Fibroblast of skin of left quadriceps (primary cell): ENCODE measurements around the gene GREB1L.
"Not testable (repeated sequence)": the region's sequence is repeated elsewhere in the genome, so short reads cannot be mapped to it uniquely, and the experiment has no call there.

Experiments
- DNase-seq, 2 experiments: peaks; one replicate each; pipeline ENCODE4 v3.0.0-alpha.2; 2013; ENCODE audit warnings: low read depth in 2 of 2

Gene GREB1L

DNA sequence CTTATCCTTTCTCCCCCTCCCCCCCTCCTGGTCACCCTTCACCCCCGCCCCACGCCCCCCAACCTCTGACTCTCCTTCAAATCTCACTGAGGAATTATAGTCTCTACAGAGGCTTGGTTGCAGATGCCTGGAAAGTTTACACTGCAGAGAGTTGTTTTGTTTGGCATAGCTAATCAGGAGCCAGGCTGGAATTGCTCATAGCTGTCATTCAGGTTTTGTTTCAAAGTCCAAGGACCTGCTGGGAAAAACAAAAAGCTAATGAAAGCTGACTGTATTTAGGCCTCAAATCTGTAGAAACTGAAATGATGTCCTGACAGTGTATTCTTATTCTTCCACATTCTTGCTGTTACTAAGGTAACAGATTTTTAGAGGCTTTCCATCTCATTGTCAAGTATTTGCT, 22.6 kb downstream of the GREB1L start:
- no peak for DNase-seq

DNA sequence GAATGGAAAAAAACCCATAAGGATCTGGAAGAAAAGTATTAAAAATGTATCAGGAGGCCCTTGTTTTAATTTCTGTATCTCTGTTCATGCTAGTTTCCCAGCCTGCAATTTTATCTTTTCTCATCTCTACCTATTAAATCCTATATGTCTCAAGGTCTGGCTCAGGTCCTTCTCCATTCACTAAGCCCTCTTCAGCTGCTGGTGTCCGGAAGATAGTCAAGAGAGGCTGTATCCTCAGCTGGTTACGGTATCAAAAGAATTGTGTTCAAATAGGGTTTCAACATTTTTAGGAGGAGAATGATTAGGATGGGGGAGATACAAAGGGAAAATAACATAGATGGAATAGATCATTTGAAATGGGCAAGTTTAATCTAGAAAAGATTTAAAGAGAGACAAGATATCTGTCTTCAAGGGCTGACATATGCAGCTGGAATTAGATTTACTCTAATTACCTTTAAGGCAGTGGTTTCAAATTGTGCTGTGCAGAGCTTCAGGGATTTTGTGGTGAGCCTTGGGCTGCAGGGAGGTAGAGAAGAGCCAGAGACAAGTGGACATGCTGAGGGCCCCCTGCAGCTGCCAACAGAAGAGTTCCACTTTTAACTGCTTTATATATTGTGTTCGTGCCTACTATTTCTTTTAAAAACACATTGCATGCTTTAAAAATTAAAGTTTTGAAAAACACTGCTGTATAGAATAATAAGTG, 24.1 kb downstream of the GREB1L start:
- no peak for DNase-seq

GRCh38 chr18:21267400-21267799, 25.4 kb downstream of the GREB1L start:
- DNase-seq, result no peak

DNA sequence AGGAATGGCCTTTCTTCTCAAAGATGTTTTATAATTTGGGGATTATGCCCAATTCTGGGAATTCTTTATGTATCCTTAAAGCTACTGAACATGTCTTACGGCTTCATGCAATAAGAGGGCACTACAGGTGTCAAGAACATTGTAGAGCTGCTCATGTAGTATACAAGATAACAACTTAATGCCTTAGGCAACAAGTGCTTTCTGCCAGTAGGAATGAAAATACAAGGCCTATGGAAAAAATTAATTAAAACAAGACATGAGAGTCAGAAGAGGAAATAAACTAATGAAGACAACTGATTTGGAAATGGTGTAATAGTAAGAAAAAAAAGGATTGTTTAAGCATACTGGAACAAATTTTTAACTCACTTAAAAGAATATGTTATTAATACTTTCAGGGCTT, 27.3 kb downstream of the GREB1L start:
- no peak for DNase-seq

GRCh38 chr18:21270453-21270852, 28.4 kb downstream of the GREB1L start:
- no peak for DNase-seq

- no peak for DNase-seq
These were observed 30.1 kb downstream of the GREB1L start for GRCh38 chr18:21272016-21272579.

DNA sequence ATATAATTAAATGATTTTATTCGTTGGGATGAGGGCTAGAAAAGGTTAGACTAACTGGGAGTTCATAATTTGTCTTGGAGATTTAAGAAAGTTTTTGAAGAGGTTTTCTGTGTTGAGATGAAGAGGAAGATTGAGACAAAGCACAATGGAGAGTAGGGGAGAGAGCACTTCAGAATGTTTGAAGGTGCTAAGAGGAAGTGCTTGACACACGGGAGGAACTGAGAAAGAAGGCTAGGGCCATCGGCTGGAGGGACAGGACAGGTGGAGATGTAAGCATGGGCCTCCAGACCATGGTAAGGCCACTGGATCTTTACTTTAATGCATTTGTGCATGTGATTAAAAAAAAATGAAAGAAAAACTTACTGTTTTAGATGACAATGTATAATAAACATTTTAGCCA, 31.5 kb downstream of the GREB1L start:
- no peak for DNase-seq

GRCh38 chr18:21275645-21276044, 33.6 kb downstream of the GREB1L start:
- DNase-seq, result no peak

GRCh38 chr18:21277578-21277977, 35.5 kb downstream of the GREB1L start:
- DNase-seq, result no peak

- not testable (repeated sequence) for DNase-seq
These were observed 36.2 kb downstream of the GREB1L start for GRCh38 chr18:21278218-21278617.

DNA sequence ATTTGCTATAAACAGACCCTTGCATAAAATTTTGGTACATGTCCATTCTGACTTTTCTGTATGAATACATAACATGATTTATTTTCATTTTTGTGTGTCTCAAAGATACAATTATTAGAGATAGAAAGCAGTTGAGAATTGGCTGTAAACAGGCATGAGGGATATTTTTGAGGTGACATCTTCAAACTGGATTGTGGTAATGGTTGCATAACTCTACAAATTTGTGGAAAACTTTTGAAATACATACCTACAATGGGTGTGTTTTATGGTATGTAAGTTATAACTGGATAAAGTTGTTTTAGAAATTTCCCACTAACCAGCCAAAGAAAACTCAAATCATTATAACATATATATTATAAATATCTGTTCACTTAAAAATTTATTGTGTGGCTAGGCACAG, 39.6 kb downstream of the GREB1L start:
- no peak for DNase-seq

- no peak for DNase-seq
These were observed 42.5 kb downstream of the GREB1L start for GRCh38 chr18:21284540-21284939.

DNA sequence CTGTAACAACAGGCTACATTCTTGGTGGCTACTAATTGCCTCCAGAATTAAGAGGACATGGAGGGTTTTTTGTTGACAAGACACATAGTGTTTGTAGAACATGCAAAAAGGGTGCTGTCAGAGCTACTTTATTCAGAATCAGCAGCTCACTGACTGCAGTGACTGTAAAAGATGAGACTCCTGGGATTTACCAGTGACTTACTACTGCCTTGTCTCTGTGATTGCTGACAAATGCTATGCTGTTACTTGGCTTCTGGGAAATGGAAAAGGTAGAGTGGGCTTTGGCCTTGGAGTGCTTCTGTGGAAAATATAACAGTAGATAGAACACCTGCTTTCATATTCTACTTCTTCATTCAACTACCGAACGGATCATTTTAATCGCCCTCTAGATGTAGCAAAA, 47.8 kb downstream of the GREB1L start:
- no peak for DNase-seq

GRCh38 chr18:21291106-21291505, 49.1 kb downstream of the GREB1L start:
- no peak for DNase-seq

DNA sequence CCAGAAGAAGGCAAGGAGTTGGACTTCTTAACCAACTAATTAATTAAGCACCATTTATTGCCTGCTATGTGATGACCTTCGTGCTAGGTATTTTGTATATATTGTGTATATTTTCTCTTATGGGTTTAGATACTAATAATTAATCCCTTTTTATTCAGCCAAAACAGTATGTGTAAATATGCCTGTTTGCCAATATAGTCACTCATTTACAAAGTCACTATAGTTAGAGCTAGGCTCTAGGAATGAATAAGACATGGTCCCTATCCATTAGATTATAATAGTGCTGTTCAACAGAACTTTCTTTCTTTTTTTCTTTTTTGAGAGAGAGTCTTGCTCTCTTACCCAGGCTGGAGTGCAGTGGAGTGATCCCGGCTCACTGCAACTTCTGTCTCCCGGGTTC, 51.4 kb downstream of the GREB1L start:
- no peak for DNase-seq

- DNase-seq, result no peak
These were observed 53.1 kb downstream of the GREB1L start for GRCh38 chr18:21295101-21295500.

DNA sequence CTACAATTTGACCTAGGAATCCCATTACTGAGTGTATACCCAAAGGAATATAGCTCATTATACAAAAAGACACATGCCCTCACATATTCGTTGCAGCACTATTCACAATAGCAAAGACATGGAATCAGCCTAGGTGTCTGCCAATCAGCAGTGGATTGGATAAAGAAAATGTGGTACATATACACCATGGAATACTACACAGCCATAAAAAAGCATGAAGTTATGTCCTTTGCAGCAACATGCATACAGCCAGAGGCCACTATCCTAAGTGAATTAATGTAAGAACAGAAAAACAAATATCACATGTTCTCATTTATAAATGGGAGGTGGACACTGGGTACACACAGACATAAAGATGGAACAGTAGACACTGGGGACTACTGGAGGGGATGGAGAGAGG, 54.0 kb downstream of the GREB1L start:
- no peak for DNase-seq

- DNase-seq, result no peak
These were observed 56.3 kb downstream of the GREB1L start for GRCh38 chr18:21298351-21298750.

GRCh38 chr18:21300035-21300907, 58.2 kb downstream of the GREB1L start:
- no peak for DNase-seq

- DNase-seq, result no peak
These were observed 58.8 kb downstream of the GREB1L start for GRCh38 chr18:21300908-21301200.

DNA sequence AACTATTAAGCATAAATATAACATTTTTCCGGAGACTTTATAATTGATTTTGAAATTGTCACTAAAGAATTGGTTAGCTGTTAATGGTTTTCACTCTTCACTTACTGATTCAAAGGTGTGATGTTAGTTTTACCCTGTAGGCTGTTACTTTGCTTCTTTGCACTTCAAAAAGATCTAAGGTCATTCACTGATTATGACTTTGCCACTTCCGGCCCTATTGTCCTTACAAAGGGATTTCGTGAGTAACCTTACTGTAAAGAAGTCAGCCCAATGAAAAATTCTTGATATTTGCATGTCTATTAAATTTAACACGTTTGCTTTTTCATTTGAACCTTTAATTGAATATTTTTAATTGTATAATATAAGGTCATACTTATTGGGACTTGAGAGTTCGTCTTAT, 61.4 kb downstream of the GREB1L start:
- DNase-seq, result no peak

DNA sequence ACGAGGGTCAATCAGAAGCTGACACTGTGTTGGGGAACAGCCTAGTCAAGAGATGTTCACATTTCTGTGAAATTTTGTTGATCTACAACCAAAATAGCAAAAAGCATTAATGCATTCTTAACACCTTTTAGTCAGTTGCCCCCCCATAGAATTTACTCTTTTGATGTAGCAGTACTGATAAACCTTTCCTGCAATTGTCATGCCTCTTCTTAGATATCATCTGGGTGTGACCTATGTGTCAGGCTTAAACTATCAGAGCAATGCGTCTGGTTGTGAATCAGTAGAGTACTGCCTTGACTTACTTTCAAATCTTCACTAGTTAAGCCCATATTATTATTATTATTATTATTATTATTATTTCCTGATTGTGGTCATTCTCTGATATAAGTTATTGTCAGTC, 61.9 kb downstream of the GREB1L start:
- DNase-seq, result no peak

- no peak for DNase-seq
These were observed 63.6 kb downstream of the GREB1L start for GRCh38 chr18:21305621-21306020.
